GM23338 (cell line): Measurements from ENCODE around the gene RAB11FIP2. TPM values are rescaled to one million over a fixed set of nuclear protein-coding genes. Genes with fewer than 3 reads are reported as not detected.

Experiments
- ATAC-seq: fragments of 200-7000 bp; cut with Tn5 transposase; 3 replicates; pipeline ENCODE4 v1.9.1; 2020
- DNase-seq: peaks from one replicate; pipeline ENCODE4 v3.0.0-alpha.2; 2015; ENCODE audit warnings: low spot score
- H2AFZ ChIP-seq: fragments of 200-600 bp; sonication (generic); 2 replicates; pipeline ENCODE4 v1.8.0; 2016; ENCODE audit warnings: antibody characterized with exemption, mild to moderate bottlenecking, moderate library complexity
- H3F3A ChIP-seq: fragments of 200-600 bp; sonication (generic); replicated peaks from 2 replicates; pipeline ENCODE4 v1.8.0; 2017; ENCODE audit warnings: antibody characterized with exemption, mixed run types, low read depth
- H3K27ac ChIP-seq: fragments of 200-600 bp; sonication (generic); 2 replicates; pipeline ENCODE4 v1.6.1; 2016; ENCODE audit warnings: low read depth
- H3K27me3 ChIP-seq: fragments of 200-600 bp; sonication (generic); 2 replicates; pipeline ENCODE4 v1.8.0; 2016; ENCODE audit warnings: mild to moderate bottlenecking, mixed run types, moderate library complexity; ENCODE audit not compliant: insufficient read depth
- H3K36me3 ChIP-seq: fragments of 200-600 bp; sonication (generic); 2 replicates; pipeline ENCODE4 v1.8.0; 2016; ENCODE audit warnings: mild to moderate bottlenecking; ENCODE audit not compliant: insufficient read depth
- H3K4me1 ChIP-seq: fragments of 200-600 bp; sonication (generic); 2 replicates; pipeline ENCODE4 v1.8.0; 2016; ENCODE audit warnings: mild to moderate bottlenecking, moderate library complexity; ENCODE audit not compliant: insufficient read depth
- H3K4me2 ChIP-seq: fragments of 200-600 bp; sonication (generic); 2 replicates; pipeline ENCODE4 v1.7.1; 2017; ENCODE audit warnings: mixed run types
- H3K4me3 ChIP-seq: fragments of 200-600 bp; sonication (generic); 2 replicates; pipeline ENCODE4 v1.6.1; 2016; ENCODE audit warnings: mixed run types
- H3K79me2 ChIP-seq: fragments of 200-600 bp; sonication (generic); replicated peaks from 2 replicates; pipeline ENCODE4 v1.8.0; 2017; ENCODE audit warnings: mild to moderate bottlenecking; ENCODE audit not compliant: insufficient read depth
- H3K9me2 ChIP-seq: fragments of 200-600 bp; sonication (generic); 2 replicates; pipeline ENCODE4 v1.8.0; 2017; ENCODE audit not compliant: insufficient read depth
- H4K20me1 ChIP-seq: fragments of 200-600 bp; sonication (generic); replicated peaks from 2 replicates; pipeline ENCODE4 v1.8.0; 2017; ENCODE audit warnings: mild to moderate bottlenecking; ENCODE audit not compliant: insufficient read depth
- H3K27ac Mint-ChIP-seq: 2 replicates; pipeline ENCODE4 v1.8.0; 2020; ENCODE audit warnings: inconsistent platforms, mild to moderate bottlenecking, moderate library complexity, mixed read lengths
- H3K27me3 Mint-ChIP-seq: 3 replicates; pipeline ENCODE4 v1.8.0; 2022; ENCODE audit warnings: low read depth, mild to moderate bottlenecking, moderate library complexity, mixed read lengths, inconsistent platforms; ENCODE audit not compliant: insufficient read depth, poor library complexity
- H3K36me3 Mint-ChIP-seq: 3 replicates; pipeline ENCODE4 v1.8.0; 2021; ENCODE audit warnings: low read depth, mild to moderate bottlenecking, inconsistent platforms, moderate library complexity, mixed read lengths
- H3K4me1 Mint-ChIP-seq: 3 replicates; pipeline ENCODE4 v1.8.0; 2020; ENCODE audit warnings: mild to moderate bottlenecking, inconsistent platforms, mixed read lengths
- H3K4me3 Mint-ChIP-seq: 3 replicates; pipeline ENCODE4 v1.8.0; 2021; ENCODE audit warnings: moderate library complexity, mild to moderate bottlenecking, inconsistent platforms, mixed read lengths
- H3K9me3 Mint-ChIP-seq: 3 replicates; pipeline ENCODE4 v1.8.0; 2020; ENCODE audit warnings: moderate library complexity, mild to moderate bottlenecking, inconsistent platforms, mixed read lengths
- CREB1 ChIP-seq: fragments of 250-450 bp; sonication (Bioruptor Pico); IDR thresholded peaks from 2 replicates; pipeline ENCODE4 v1.5.0; 2020; ENCODE audit warnings: low read depth, mild to moderate bottlenecking, moderate library complexity
- CTCF ChIP-seq, 2 experiments: fragments of 200-600 bp in 1 of 2; sonication (generic) in 1 of 2; conservative IDR thresholded peaks; 2 replicates each; pipeline versions ENCODE4 v1.5.1 to v1.6.1; 2016 to 2017; ENCODE audit warnings: antibody characterized with exemption in 2 of 2, low read depth in 2 of 2, mild to moderate bottlenecking in 2 of 2, moderate library complexity in 1 of 2
- ETS1 ChIP-seq: IDR thresholded peaks from 2 replicates; pipeline ENCODE4 v1.6.1; 2016; ENCODE audit warnings: antibody characterized with exemption
- EZH2 ChIP-seq: fragments of 200-600 bp; sonication (generic); IDR thresholded peaks from one replicate; pipeline ENCODE4 v1.8.0; 2017; ENCODE audit warnings: antibody characterized with exemption, mild to moderate bottlenecking, low read depth; ENCODE audit not compliant: unreplicated experiment
- JUNB ChIP-seq: IDR thresholded peaks from one replicate; pipeline ENCODE4 v1.6.1; 2016; ENCODE audit warnings: antibody characterized with exemption; ENCODE audit not compliant: unreplicated experiment
- NANOG ChIP-seq: IDR thresholded peaks from 2 replicates; pipeline ENCODE4 v1.6.1; 2016; ENCODE audit warnings: antibody characterized with exemption, borderline replicate concordance
- POLR2AphosphoS5 ChIP-seq: IDR thresholded peaks from 2 replicates; pipeline ENCODE4 v1.6.1; 2016; ENCODE audit warnings: antibody characterized with exemption, low read depth
- STAT1 ChIP-seq: IDR thresholded peaks from one replicate; pipeline ENCODE4 v1.6.1; 2016; ENCODE audit warnings: antibody characterized with exemption; ENCODE audit not compliant: unreplicated experiment
- ZNF114 ChIP-seq: fragments of 250-450 bp; sonication (Bioruptor Pico); IDR thresholded peaks from 2 replicates; pipeline ENCODE4 v1.5.0; 2020; ENCODE audit warnings: mild to moderate bottlenecking, moderate library complexity
- ZNF331 ChIP-seq: fragments of 250-450 bp; sonication (Bioruptor Pico); IDR thresholded peaks from 2 replicates; pipeline ENCODE4 v1.5.0; 2020; ENCODE audit warnings: low read depth, mild to moderate bottlenecking, moderate library complexity
- ZNF462 ChIP-seq: fragments of 250-450 bp; sonication (Bioruptor Pico); IDR thresholded peaks from 2 replicates; pipeline ENCODE4 v1.5.0; 2020; ENCODE audit warnings: mild to moderate bottlenecking, moderate library complexity
- polyA plus RNA-seq: library from polyadenylated mRNA; unstranded; fragments of >200 nt; fragmentation: Nextera tagmentation; extraction: Ambion mirVana; gene quantifications from 2 replicates; pipeline ENCODE4 v1.2.1, GENCODE V29; 2016
- total RNA-seq: library from RNA; depleted of rRNA; stranded (reverse); fragments of >200 nt; shearing (Covaris generic); gene quantifications from 2 replicates; pipeline ENCODE4 v1.2.3, GENCODE V29; 2014

Gene RAB11FIP2
- total and polyA plus RNA-seq, 2 experiments from 2014 or later: 16.1 to 17.6 TPM

GRCh38 chr10:117970962-117971361 lies 75.8 kb downstream of the RAB11FIP2 start:
- DNase-seq: no peak
- no peaks in the 10 kb centered on the region for H3K9me2 ChIP-seq
- Mint-ChIP-seq H3K27me3 (no peaks in the 10 kb centered on the region), H3K4me3 (no peak overlapping the region), H3K4me1 (peaks cover 26% of the 10 kb centered on the region), H3K36me3 (no peaks in the 10 kb centered on the region), H3K27ac (no peak overlapping the region), H3K9me3 (no peaks in the 10 kb centered on the region)
- no peaks in the 10 kb centered on the region for H4K20me1 ChIP-seq
- no peaks in the 10 kb centered on the region for H3K36me3 ChIP-seq
- no peak overlapping the region for H2AFZ ChIP-seq
- no peak overlapping the region for H3K4me2 ChIP-seq
- TF ChIP-seq JUNB (no peak), ETS1 (no peak), CREB1 (CRISPR knock-in tag) (no peak), CTCF (conservative IDR thresholded peaks at IDR 0.05; ENCODE audit: low read depth in 2 of 2) (peak in 1 of 2 experiments; percentile 19; a peak in 1 of 4 replicates)
- no peak overlapping the region for H3K4me3 ChIP-seq
- no peaks in the 10 kb centered on the region for H3K27me3 ChIP-seq
- H3F3A ChIP-seq: no peaks in the 10 kb centered on the region
- no peaks in the 10 kb centered on the region for H3K79me2 ChIP-seq
- peaks cover 23% of the 10 kb centered on the region for H3K4me1 ChIP-seq
- ATAC-seq: no peak
- H3K27ac ChIP-seq: no peak overlapping the region

GRCh38 chr10:117969592-117969991 lies 77.1 kb downstream of the RAB11FIP2 start:
- Histone ChIP-seq H2AFZ (no peak overlapping the region), H3K4me2 (no peak overlapping the region), H3K27ac (no peak overlapping the region), H3K4me1 (peaks cover 22% of the 10 kb centered on the region), H4K20me1 (no peaks in the 10 kb centered on the region), H3F3A (no peaks in the 10 kb centered on the region), H3K27me3 (no peaks in the 10 kb centered on the region), H3K36me3 (no peaks in the 10 kb centered on the region), H3K79me2 (no peaks in the 10 kb centered on the region), H3K9me2 (no peaks in the 10 kb centered on the region), H3K4me3 (no peak overlapping the region)
- no peaks in the 10 kb centered on the region for H3K27me3 Mint-ChIP-seq
- H3K36me3 Mint-ChIP-seq: no peaks in the 10 kb centered on the region
- H3K9me3 Mint-ChIP-seq: no peaks in the 10 kb centered on the region
- no peak overlapping the region; the same call in 1 of the 2 replicates for H3K27ac Mint-ChIP-seq
- no peak for DNase-seq
- H3K4me3 Mint-ChIP-seq: no peak overlapping the region
- ATAC-seq: no peak
- peaks cover 26% of the 10 kb centered on the region for H3K4me1 Mint-ChIP-seq
- no peak for TF ChIP-seq ZNF462 (CRISPR knock-in tag)
- no peak for TF ChIP-seq ZNF331 (CRISPR knock-in tag)
- no peak for TF ChIP-seq ZNF114 (CRISPR knock-in tag)
- no peak for TF ChIP-seq STAT1
- no peak for TF ChIP-seq EZH2
- TF ChIP-seq JUNB: no peak
- TF ChIP-seq POLR2AphosphoS5: no peak
- no peak for TF ChIP-seq ETS1
- TF ChIP-seq CREB1 (CRISPR knock-in tag): no peak
- no peak for TF ChIP-seq NANOG
